ENCODE results near the gene OS9. TPM values are rescaled to one million over a fixed set of nuclear protein-coding genes. Genes with fewer than 3 reads are reported as not detected.
"Not testable (repeated sequence)": the region's sequence is repeated elsewhere in the genome, so short reads cannot be mapped to it uniquely, and the experiment has no call there.

The OS9 gene
- total RNA-seq, 2 donors from 2014 or later: 167 to 213 TPM

GRCh38 chr12:57657744-57658143, 36.2 kb upstream of the OS9 start:
- no peaks in the 10 kb centered on the region for H3K36me3 ChIP-seq (replicated peaks in 1 of 2; ENCODE audit: insufficient read depth in 1 of 2, low read depth in 2 of 2)
- no peaks in the 10 kb centered on the region for H3K27me3 ChIP-seq
- WGBS, 2 donors: 20 to 28% methylated on average over 3 of the region's 3 CpGs
- no peaks in the 10 kb centered on the region for H3K9me3 ChIP-seq
- intact Hi-C loops (cut with DNase I): no loop called here
- H3K4me3 ChIP-seq: no peak overlapping the region
- TF ChIP-seq CTCF (IDR thresholded peaks at IDR 0.05): peak in 3 of 7 experiments; percentile 13 to 23 (median 19)
- TF ChIP-seq POLR2A (IDR thresholded peaks at IDR 0.05): no peak
- H3K4me1 ChIP-seq: peaks cover 11% of the 10 kb centered on the region
- ATAC-seq (peak; percentile 88), DNase-seq (peak; percentile 65 to 79 (median 73))
- H3K27ac ChIP-seq: peak overlapping the region; percentile 3 to 54 (median 26)

GRCh38 chr12:57658890-57659289, 35.0 kb upstream of the OS9 start:
- intact Hi-C loops (cut with DNase I): no loop called here
- TF ChIP-seq POLR2A (IDR thresholded peaks at IDR 0.05) (no peak), CTCF (IDR thresholded peaks at IDR 0.05) (no peak)
- Histone ChIP-seq H3K4me1 (peaks cover 11% of the 10 kb centered on the region), H3K36me3 (replicated peaks in 1 of 2; ENCODE audit: insufficient read depth in 1 of 2, low read depth in 2 of 2) (no peaks in the 10 kb centered on the region), H3K27me3 (no peaks in the 10 kb centered on the region), H3K4me3 (no peak overlapping the region), H3K9me3 (no peaks in the 10 kb centered on the region), H3K27ac (no peak overlapping the region)
- WGBS, 2 donors: 55 to 60% methylated on average over 3 of the region's 3 CpGs
- ATAC-seq (no peak), DNase-seq (no peak)

GRCh38 chr12:57661376-57661775, 32.6 kb upstream of the OS9 start:
- H3K27me3 ChIP-seq: no peaks in the 10 kb centered on the region
- TF ChIP-seq CTCF (IDR thresholded peaks at IDR 0.05) (no peak), POLR2A (IDR thresholded peaks at IDR 0.05) (no peak)
- peaks cover 11% of the 10 kb centered on the region for H3K4me1 ChIP-seq
- no peaks in the 10 kb centered on the region for H3K36me3 ChIP-seq (replicated peaks in 1 of 2; ENCODE audit: insufficient read depth in 1 of 2, low read depth in 2 of 2)
- H3K9me3 ChIP-seq: no peaks in the 10 kb centered on the region
- intact Hi-C loops (cut with DNase I): no loop called here
- 87 to 94% methylated on average over 4 of the region's 4 CpGs for WGBS, 2 donors
- no peak overlapping the region for H3K4me3 ChIP-seq
- ATAC-seq: no peak
- DNase-seq: no peak
- H3K27ac ChIP-seq: no peak overlapping the region

GRCh38 chr12:57665066-57665820, 28.7 kb upstream of the OS9 start:
- H3K27me3 ChIP-seq; DNase-seq; H3K27ac ChIP-seq; intact Hi-C loops (cut with DNase I); H3K4me3 ChIP-seq; H3K9me3 ChIP-seq; H3K4me1 ChIP-seq; ATAC-seq; H3K36me3 ChIP-seq (replicated peaks in 1 of 2; ENCODE audit: insufficient read depth in 1 of 2, low read depth in 2 of 2): not testable (repeated sequence)
- WGBS, 2 donors: 77 to 95% methylated on average over 8 to 34 of the region's 34 CpGs

GRCh38 chr12:57666897-57667296, 27.0 kb upstream of the OS9 start:
- ATAC-seq: no peak
- no peak overlapping the region for H3K4me3 ChIP-seq
- H3K27ac ChIP-seq: no peak overlapping the region
- no peaks in the 10 kb centered on the region for H3K36me3 ChIP-seq (replicated peaks in 1 of 2; ENCODE audit: insufficient read depth in 1 of 2, low read depth in 2 of 2)
- H3K27me3 ChIP-seq: no peaks in the 10 kb centered on the region
- no peak for TF ChIP-seq POLR2A (IDR thresholded peaks at IDR 0.05)
- no peak for TF ChIP-seq CTCF (IDR thresholded peaks at IDR 0.05)
- intact Hi-C loops (cut with DNase I): no loop called here
- no peak for DNase-seq
- 67 to 72% methylated on average over 5 of the region's 5 CpGs for WGBS, 2 donors
- no peaks in the 10 kb centered on the region for H3K9me3 ChIP-seq
- H3K4me1 ChIP-seq: no peaks in the 10 kb centered on the region

- H3K27me3 ChIP-seq; H3K27ac ChIP-seq; H3K4me1 ChIP-seq; H3K9me3 ChIP-seq; DNase-seq; intact Hi-C loops (cut with DNase I); H3K36me3 ChIP-seq (replicated peaks in 1 of 2; ENCODE audit: insufficient read depth in 1 of 2, low read depth in 2 of 2); ATAC-seq; H3K4me3 ChIP-seq: not testable (repeated sequence)
- 69 to 87% methylated on average over 9 to 10 of the region's 10 CpGs for WGBS, 2 donors
These were observed 24.2 kb upstream of the OS9 start for GRCh38 chr12:57669691-57670090.

- intact Hi-C loops (cut with DNase I); H3K9me3 ChIP-seq; H3K36me3 ChIP-seq (replicated peaks in 1 of 2; ENCODE audit: insufficient read depth in 1 of 2, low read depth in 2 of 2); DNase-seq; ATAC-seq; H3K27ac ChIP-seq; H3K4me1 ChIP-seq; H3K27me3 ChIP-seq; H3K4me3 ChIP-seq: not testable (repeated sequence)
- WGBS, 2 donors: 92 to 100% methylated on average over 3 of the region's 3 CpGs
These were observed 22.1 kb upstream of the OS9 start for GRCh38 chr12:57671811-57672210.

All from body of pancreas (tissue), 4 donors.